Endothelial cell of umbilical vein (primary cell): Measurements from ENCODE around the gene ZNF428. TPM values are rescaled to one million over a fixed set of nuclear protein-coding genes. Genes with fewer than 3 reads are reported as not detected.
A peak's percentile ranks its signal among the peaks of the same experiment; 100 is the strongest.

Experiments used
- BruUV-seq: library from RNA; stranded (reverse); fragments of 400-500 nt; replicated peaks from 2 replicates; lab custom pipeline; 2021; lab: Mats Ljungman, UMichigan
- CTCF ChIA-PET: fragments of 300-600, 350-600 bp; sonication (Branson Sonifier 250); formaldehyde crosslinking; loops from one replicate; lab custom pipeline; 2021; ENCODE audit warnings: antibody characterized with exemption, inconsistent platforms; lab: Charles Lee
- POLR2A ChIA-PET: fragments of 300-600, 350-600 bp; sonication (Branson Sonifier 250); formaldehyde crosslinking; loops from one replicate; lab custom pipeline; 2021; ENCODE audit warnings: antibody characterized with exemption, inconsistent platforms; lab: Charles Lee
- DNase-seq: peaks from one replicate; pipeline ENCODE4 v3.0.0-alpha.2; 2011; ENCODE audit warnings: low read depth, low spot score
- FAIRE-seq: peaks from 2 replicates; lab custom pipeline; 2011; peaks lifted over from hg19 to GRCh38; lab: Jason Lieb, UNC
- H2AFZ ChIP-seq: 2 replicates; pipeline ENCODE4 v1.6.0; 2012; ENCODE audit warnings: low read depth, low read length, control low read depth, inconsistent platforms
- H3K27ac ChIP-seq: 2 replicates; pipeline ENCODE4 v1.5.1; 2011; ENCODE audit warnings: low read depth, mild to moderate bottlenecking, control low read depth, low read length, moderate library complexity; ENCODE audit not compliant: insufficient read depth
- H3K27me3 ChIP-seq, 2 experiments: 2 replicates each; pipeline versions ENCODE4 v1.6.0 to v1.6.1; 2011; ENCODE audit warnings: low read length in 2 of 2, mixed read lengths in 1 of 2; ENCODE audit not compliant: control insufficient read depth in 2 of 2, insufficient read depth in 2 of 2
- H3K36me3 ChIP-seq, 2 experiments: 2 replicates in 1 of 2; 3 replicates in 1 of 2; pipeline ENCODE4 v1.5.1; 2011; ENCODE audit warnings: low read length in 2 of 2, mild to moderate bottlenecking in 1 of 2, moderate library complexity in 1 of 2; ENCODE audit not compliant: control insufficient read depth in 2 of 2, insufficient read depth in 2 of 2; ENCODE audit errors: extremely low read depth in 1 of 2
- H3K4me1 ChIP-seq: 3 replicates; pipeline ENCODE4 v1.5.1; 2011; ENCODE audit warnings: mild to moderate bottlenecking, low read length; ENCODE audit not compliant: control insufficient read depth, insufficient read depth; ENCODE audit errors: extremely low read depth
- H3K4me2 ChIP-seq: 2 replicates; pipeline ENCODE4 v1.6.1; 2011; ENCODE audit warnings: low read length, control low read depth, mixed read lengths; ENCODE audit not compliant: insufficient read depth
- H3K4me3 ChIP-seq, 3 experiments: fragments of 200-600 bp in 1 of 3; sonication (generic), shearing (Covaris generic) in 1 of 3; replicated peaks in 1 of 3; 2 replicates each; pipeline ENCODE4 v1.5.1; 2011 to 2016; ENCODE audit warnings: control low read depth in 3 of 3, low read length in 3 of 3, mild to moderate bottlenecking in 2 of 3, inconsistent platforms in 1 of 3, low read depth in 1 of 3, moderate library complexity in 1 of 3; ENCODE audit not compliant: insufficient read depth in 1 of 3
- H3K79me2 ChIP-seq: 2 replicates; pipeline ENCODE4 v1.6.0; 2012; ENCODE audit warnings: low read length, inconsistent platforms; ENCODE audit not compliant: control insufficient read depth, insufficient read depth
- H3K9ac ChIP-seq: replicated peaks from 2 replicates; pipeline ENCODE3; 2011; ENCODE audit warnings: low read length, control low read depth; ENCODE audit not compliant: insufficient read depth; ENCODE audit errors: extremely low read depth
- H3K9me1 ChIP-seq: replicated peaks from 3 replicates; pipeline ENCODE4 v1.6.0; 2011; ENCODE audit warnings: mild to moderate bottlenecking, low read length; ENCODE audit not compliant: control insufficient read depth, insufficient read depth; ENCODE audit errors: extremely low read depth
- H3K9me3 ChIP-seq: replicated peaks from 2 replicates; pipeline ENCODE4 v1.5.1; 2012; ENCODE audit warnings: low read length, inconsistent platforms; ENCODE audit not compliant: control insufficient read depth, insufficient read depth
- H4K20me1 ChIP-seq: replicated peaks from 2 replicates; pipeline ENCODE3; 2011; ENCODE audit warnings: mild to moderate bottlenecking, low read length; ENCODE audit not compliant: control insufficient read depth, insufficient read depth; ENCODE audit errors: extremely low read depth
- CTCF ChIP-seq, 2 donors: IDR thresholded peaks; 1 replicate in 1 of 2; 2 replicates in 1 of 2; pipeline ENCODE4 v1.5.1; 2011; ENCODE audit warnings: low read length in 2 of 2, mild to moderate bottlenecking in 2 of 2, moderate library complexity in 2 of 2, control low read depth in 1 of 2, inconsistent platforms in 1 of 2, low read depth in 1 of 2; ENCODE audit not compliant: insufficient read depth in 1 of 2; ENCODE audit errors: extremely low read depth in 1 of 2
- EZH2 ChIP-seq: IDR thresholded peaks from 2 replicates; pipeline ENCODE4 v1.6.1; 2012; ENCODE audit warnings: borderline replicate concordance, low read depth, mild to moderate bottlenecking, moderate library complexity, low read length, inconsistent platforms; ENCODE audit not compliant: severe bottlenecking
- FOS ChIP-seq: IDR thresholded peaks from 2 replicates; pipeline ENCODE4 v1.6.1; 2011; ENCODE audit warnings: mild to moderate bottlenecking, low read length, moderate library complexity, borderline replicate concordance; ENCODE audit not compliant: insufficient read depth
- GATA2 ChIP-seq: IDR thresholded peaks from 2 replicates; pipeline ENCODE4 v1.7.0; 2011; ENCODE audit warnings: low read depth, mild to moderate bottlenecking, moderate library complexity, mixed read lengths, low read length; ENCODE audit not compliant: insufficient read length, insufficient read depth
- JUN ChIP-seq: IDR thresholded peaks from 2 replicates; pipeline ENCODE4 v1.6.1; 2011; ENCODE audit warnings: borderline replicate concordance, low read depth; ENCODE audit not compliant: insufficient read length, insufficient read depth
- MAX ChIP-seq: IDR thresholded peaks from 2 replicates; pipeline ENCODE4 v1.6.1; 2011; ENCODE audit not compliant: insufficient read depth, insufficient read length
- MYC ChIP-seq: IDR thresholded peaks from one replicate; pipeline ENCODE4 v1.6.1; 2011; ENCODE audit warnings: mild to moderate bottlenecking, low read depth, low read length
- POLR2A ChIP-seq: IDR thresholded peaks from 2 replicates; pipeline ENCODE4 v1.6.1; 2012; ENCODE audit warnings: low read depth, mild to moderate bottlenecking, control low read depth, low read length
- POLR2AphosphoS5 ChIP-seq: IDR thresholded peaks from 2 replicates; pipeline ENCODE4 v1.6.1; 2012; ENCODE audit warnings: low read depth, mild to moderate bottlenecking, control low read depth, low read length, moderate library complexity; ENCODE audit not compliant: insufficient read depth
- dilution Hi-C: fragments of 300-500 bp; cut with MboI; formaldehyde crosslinking; loops from one replicate; pipeline ENCODE4 v1.15.0; 2019; ENCODE audit warnings: low sequenced_read_pairs; ENCODE audit not compliant: extremely low pct_ligation_motif_present
- intact Hi-C: fragments of 100-400 bp; cut with micrococcal nuclease; formaldehyde crosslinking; loops from one replicate; pipeline ENCODE4 v1.10.0; 2022
- polyA plus RNA-seq, 4 experiments: library from polyadenylated mRNA; depleted of rRNA in 3 of 4; stranded (reverse) in 3 of 4; unstranded in 1 of 4; fragments of >200 nt; gene quantifications; 2 replicates each; pipeline versions ENCODE4 v1.2.1 to v1.2.3, GENCODE V29; 2011 to 2012; ENCODE audit warnings: missing spikeins in 1 of 4
- total RNA-seq: library from RNA; stranded (reverse); gene quantifications from 2 replicates; pipeline ENCODE4 v1.2.3, GENCODE V29; 2021

ZNF428 gene
- total and polyA plus RNA-seq, 2 donors (not counting 3 experiments of a cell fraction or from before 2014, with no cell fraction given) = 29.2 to 56.2 TPM

GRCh38 chr19:43595605-43595998 lies 23.8 kb downstream of the ZNF428 start:
- intact Hi-C loops (loop anchor here (1.0 kb wide), 1 partner anchor 148 kb away; no protein-coding TSS in a partner anchor), dilution Hi-C loops (no loop called here)
- peaks cover 40% of the 10 kb centered on the region for H3K79me2 ChIP-seq
- H3K27me3 ChIP-seq = no peaks in the 10 kb centered on the region
- peak overlapping the region; percentile 69 to 74 (median 72) for H3K4me3 ChIP-seq
- no peaks in the 10 kb centered on the region for H3K9me3 ChIP-seq
- no peak for TF ChIP-seq MAX
- no peak for TF ChIP-seq CTCF (IDR thresholded peaks at IDR 0.05; ENCODE audit: extremely low read depth in 1 of 2, insufficient read depth in 1 of 2, low read depth in 1 of 2, low read length in 2 of 2)
- TF ChIP-seq FOS = no peak
- no peak for TF ChIP-seq MYC
- no peak for TF ChIP-seq GATA2
- no peak for TF ChIP-seq JUN
- TF ChIP-seq POLR2AphosphoS5 = no peak
- no peak for TF ChIP-seq POLR2A
- TF ChIP-seq EZH2 = no peak
- H3K9ac ChIP-seq = peak overlapping the region; percentile 94
- peak overlapping the region; percentile 71 for H3K27ac ChIP-seq
- H3K36me3 ChIP-seq = peaks cover 12 to 28% of the 10 kb centered on the region in 2 experiments
- FAIRE-seq (no peak), DNase-seq (no peak)
- no peaks in the 10 kb centered on the region for H3K9me1 ChIP-seq
- ChIA-PET POLR2A (interaction anchor here (0.7 to 0.9 kb wide), 2 partner anchors 36 to 73 kb away, joined by 3 to 6 read pairs; no protein-coding TSS in a partner anchor), CTCF (interaction anchor here (0.6 to 5.7 kb wide), 18 partner anchors 10 to 214 kb away, joined by 3 to 158 read pairs (median 4); partner anchors contain the start of genes PINLYP, XRCC1 and ZNF575)
- peaks cover 24% of the 10 kb centered on the region for H3K4me1 ChIP-seq
- TSS peak; percentile 64 for BruUV-seq
- peak overlapping the region; percentile 2 for H2AFZ ChIP-seq
- H4K20me1 ChIP-seq = no peaks in the 10 kb centered on the region
- H3K4me2 ChIP-seq = peak overlapping the region; percentile 26
